HepG2 (cell line): ENCODE data around the gene TUT1. TPM values are rescaled to one million over a fixed set of nuclear protein-coding genes. Genes with fewer than 3 reads are reported as not detected.

ENCODE experiments used
- ATAC-seq: fragments of 200-7000 bp; cut with Tn5 transposase; 3 replicates; pipeline ENCODE4 v1.9.1; 2020; ENCODE audit warnings: mild to moderate bottlenecking, moderate library complexity
- BruUV-seq: library from RNA; stranded (reverse); fragments of 400-500 nt; replicated peaks from 2 replicates; lab custom pipeline; 2021; lab: Mats Ljungman, UMichigan
- CTCF ChIA-PET: fragments of 300-600 bp; formaldehyde crosslinking; extraction: SDS; loops from one replicate; lab custom pipeline; 2021; ENCODE audit warnings: low total read pairs, inconsistent platforms, low intra/inter-chr PET ratio; lab: Yijun Ruan, JAX
- POLR2A ChIA-PET: fragments of 350-600 bp; sonication (Branson Sonifier 250); formaldehyde crosslinking; loops from one replicate; lab custom pipeline; 2020; ENCODE audit warnings: antibody characterized with exemption, inconsistent platforms; lab: Yijun Ruan, JAX
- DNase-seq: peaks from one replicate; pipeline ENCODE4 v3.0.0-alpha.2; 2015; ENCODE audit warnings: low spot score
- FAIRE-seq: peaks from 3 replicates; lab custom pipeline; 2011; peaks lifted over from hg19 to GRCh38; lab: Jason Lieb, UNC
- H2AFZ ChIP-seq: one replicate; pipeline ENCODE4 v1.6.1; 2011; ENCODE audit warnings: low read length, inconsistent platforms
- H3K27ac ChIP-seq: fragments of 300-600 bp; 3 replicates; pipeline ENCODE4 v1.8.0; 2011; ENCODE audit warnings: mixed run types, mild to moderate bottlenecking, mixed read lengths, low read length, inconsistent platforms; ENCODE audit not compliant: insufficient read depth; ENCODE audit errors: extremely low read length
- H3K27me3 ChIP-seq, 2 experiments: fragments of 200-600 bp in 1 of 2; 2 replicates in 1 of 2; 3 replicates in 1 of 2; pipeline versions ENCODE4 v1.6.0 to v1.8.0; 2011; ENCODE audit warnings: low read length in 2 of 2, mild to moderate bottlenecking in 2 of 2, moderate library complexity in 2 of 2, inconsistent platforms in 1 of 2; ENCODE audit not compliant: insufficient read depth in 2 of 2, control insufficient read depth in 1 of 2
- H3K36me3 ChIP-seq, 2 experiments: fragments of 200-600 bp in 1 of 2; replicated peaks in 1 of 2; 2 replicates in 1 of 2; 3 replicates in 1 of 2; pipeline versions ENCODE4 v1.5.1 to v1.8.0; 2011; ENCODE audit warnings: low read length in 2 of 2, inconsistent platforms in 1 of 2; ENCODE audit not compliant: insufficient read depth in 2 of 2, control insufficient read depth in 1 of 2
- H3K4me1 ChIP-seq: 2 replicates; pipeline ENCODE4 v1.5.1; 2012; ENCODE audit warnings: low read length, inconsistent platforms; ENCODE audit not compliant: insufficient read depth
- H3K4me2 ChIP-seq: 2 replicates; pipeline ENCODE4 v1.6.0; 2011; ENCODE audit warnings: low read depth, low read length, inconsistent platforms
- H3K4me3 ChIP-seq, 3 experiments: fragments of 200-600 bp in 1 of 3; sonication (generic), shearing (Covaris generic) in 1 of 3; replicated peaks in 1 of 3; 2 replicates each; pipeline ENCODE4 v1.5.1; 2011 to 2016; ENCODE audit warnings: low read length in 3 of 3, inconsistent platforms in 2 of 3, low read depth in 2 of 3, mild to moderate bottlenecking in 2 of 3, control low read depth in 1 of 3, mixed read lengths in 1 of 3; ENCODE audit not compliant: insufficient read depth in 1 of 3
- H3K79me2 ChIP-seq: one replicate; pipeline ENCODE4 v1.6.1; 2011; ENCODE audit warnings: low read length, inconsistent platforms; ENCODE audit not compliant: insufficient read depth
- H3K9ac ChIP-seq: 2 replicates; pipeline ENCODE4 v1.6.0; 2011; ENCODE audit warnings: mild to moderate bottlenecking, low read depth, low read length, inconsistent platforms; ENCODE audit not compliant: insufficient read depth
- H3K9me3 ChIP-seq: 2 replicates; pipeline ENCODE4 v1.5.1; 2012; ENCODE audit warnings: mild to moderate bottlenecking, low read length
- H4K20me1 ChIP-seq: 2 replicates; pipeline ENCODE4 v1.6.0; 2011; ENCODE audit warnings: inconsistent platforms, mild to moderate bottlenecking, low read length, moderate library complexity; ENCODE audit not compliant: insufficient read depth
- ARNT2 ChIP-seq: sonication (generic); formaldehyde crosslinking; IDR thresholded peaks from 2 replicates; pipeline ENCODE4 v1.8.0; 2022; ENCODE audit warnings: mild to moderate bottlenecking, low read depth, missing genetic modification reagents, moderate library complexity
- CCDC6 ChIP-seq: sonication (generic); formaldehyde crosslinking; IDR thresholded peaks from 2 replicates; pipeline ENCODE4 v1.8.1; 2022; ENCODE audit warnings: mild to moderate bottlenecking, missing genetic modification reagents, moderate library complexity
- DNMT3B ChIP-seq: conservative IDR thresholded peaks from 2 replicates; pipeline ENCODE4 v1.6.1; 2016; ENCODE audit warnings: missing biosample characterization, control low read depth
- EZH2 ChIP-seq: conservative IDR thresholded peaks from 2 replicates; pipeline ENCODE4 v1.6.1; 2012; ENCODE audit warnings: mild to moderate bottlenecking, low read depth, low read length, moderate library complexity
- JDP2 ChIP-seq: sonication (generic); formaldehyde crosslinking; IDR thresholded peaks from 2 replicates; pipeline ENCODE4 v1.8.1; 2022; ENCODE audit warnings: missing genetic modification reagents, borderline replicate concordance
- MZF1 ChIP-seq: sonication (generic); formaldehyde crosslinking; IDR thresholded peaks from 2 replicates; pipeline ENCODE4 v1.8.1; 2023; ENCODE audit warnings: mild to moderate bottlenecking, missing genetic modification reagents, borderline replicate concordance
- TAF15 ChIP-seq: fragments of 200-400 bp; formaldehyde crosslinking; IDR thresholded peaks from one replicate; pipeline ENCODE4 v1.6.1; 2018; ENCODE audit warnings: mild to moderate bottlenecking, low read depth, low read length; ENCODE audit not compliant: poor library complexity, severe bottlenecking
- ZBTB20 ChIP-seq: sonication (generic); formaldehyde crosslinking; IDR thresholded peaks from 2 replicates; pipeline ENCODE4 v1.8.1; 2023; ENCODE audit warnings: missing genetic modification reagents, low read depth, mild to moderate bottlenecking, borderline replicate concordance
- ZNF629 ChIP-seq: sonication (generic); formaldehyde crosslinking; conservative IDR thresholded peaks from 2 replicates; pipeline ENCODE4 v1.5.0; 2020; ENCODE audit warnings: missing genetic modification reagents
- ZNF660 ChIP-seq: sonication (generic); formaldehyde crosslinking; IDR thresholded peaks from 2 replicates; pipeline ENCODE4 v1.5.1; 2020; ENCODE audit warnings: mild to moderate bottlenecking, low read depth, missing genetic modification reagents, borderline replicate concordance
- WGBS: methylation state at CpG from one replicate; pipeline ENCODE4 v1.1.6; 2017; ENCODE audit warnings: low lambda C conversion rate; 5-methylcytosine and 5-hydroxymethylcytosine counted together
- in situ Hi-C: cut with HindIII; loops from 2 replicates; pipeline ENCODE4 v1.10.0; 2017; ENCODE audit warnings: low pct_unique_long_range_greater_than_20kb; ENCODE audit not compliant: extremely low pct_ligation_motif_present
- intact Hi-C: fragments of 100-400 bp; cut with micrococcal nuclease; formaldehyde crosslinking; loops from one replicate; pipeline ENCODE4 v1.10.0; 2022; ENCODE audit not compliant: unreplicated experiment
- polyA plus RNA-seq, 8 experiments: library from polyadenylated mRNA; depleted of rRNA in 3 of 8; stranded (reverse) in 7 of 8; unstranded in 1 of 8; fragments of >200 nt; fragmentation: Illumina TruSeq in 4 of 8; extraction: Trizol in 4 of 8; gene quantifications; 2 replicates each; pipeline versions ENCODE4 v1.2.1 to v1.2.3, GENCODE V29; 2011 to 2016; ENCODE audit warnings: low read depth in 4 of 8, missing spikeins in 1 of 8, mixed read lengths in 1 of 8; ENCODE audit not compliant: insufficient read depth in 1 of 8
- total RNA-seq, 5 experiments: library from RNA; depleted of rRNA; stranded (reverse); fragments of >200 nt; fragmentation: Illumina TruSeq; extraction: Trizol; gene quantifications; 2 replicates each; pipeline ENCODE4 v1.2.3, GENCODE V29; 2016; ENCODE audit warnings: low read depth in 1 of 5
- TF ChIP-seq, protein P1 (sequence below): sonication (generic); formaldehyde crosslinking; IDR thresholded peaks from 2 replicates; pipeline ENCODE4 v1.8.0; 2022; ENCODE audit warnings: mild to moderate bottlenecking, missing genetic modification reagents, moderate library complexity
- TF ChIP-seq, protein P2 (sequence below): sonication (generic); formaldehyde crosslinking; IDR thresholded peaks from 2 replicates; pipeline ENCODE4 v1.5.1; 2020; ENCODE audit warnings: missing genetic modification reagents, mild to moderate bottlenecking, borderline replicate concordance
- TF ChIP-seq, protein P3 (sequence below): sonication (generic); formaldehyde crosslinking; IDR thresholded peaks from 2 replicates; pipeline ENCODE4 v1.9.0; 2021; ENCODE audit warnings: mild to moderate bottlenecking, missing genetic modification reagents

The TUT1 gene
- total and polyA plus RNA-seq, 2 of the 13 experiments (the other 11 are each of a cell fraction or from before 2014, with no cell fraction given): 9.7 to 14.3 TPM

DNA sequence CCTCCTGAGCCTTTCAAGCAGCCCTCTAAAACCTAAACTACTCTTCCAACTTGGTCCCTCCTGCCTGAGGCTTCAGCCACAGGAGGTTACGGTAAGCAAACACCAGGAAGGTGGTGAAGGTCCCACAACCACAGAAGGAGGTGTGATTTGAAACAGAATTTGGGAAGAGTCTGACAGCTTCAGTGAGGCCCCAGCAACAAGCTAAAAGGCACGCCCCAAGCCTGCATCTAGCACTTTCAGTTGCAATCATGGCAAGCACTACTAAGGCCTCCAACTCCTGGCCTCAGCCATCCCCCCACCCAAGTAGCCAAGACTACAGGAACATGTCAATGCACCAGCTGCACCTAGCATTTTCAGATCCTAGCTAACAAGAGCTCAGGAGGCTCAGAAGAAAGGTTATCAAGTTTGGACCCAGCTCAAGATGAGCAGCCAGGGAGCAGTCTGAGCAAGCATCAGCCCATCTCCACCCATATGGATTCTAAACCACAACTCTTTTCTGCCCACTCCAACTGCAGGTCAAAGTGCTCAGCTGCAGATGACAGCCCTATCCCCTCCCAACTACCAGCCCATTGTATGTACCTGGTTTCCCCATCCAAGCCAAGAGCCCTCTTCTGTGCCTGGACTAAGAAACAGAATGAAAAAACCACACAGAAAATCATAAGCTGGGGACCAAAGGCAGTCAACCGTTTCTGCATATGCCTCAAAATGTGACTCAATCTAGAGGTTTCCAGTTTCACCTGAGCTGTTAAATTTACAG, 34.3 kb downstream of the TUT1 start:
- ChIA-PET POLR2A (interaction anchor here (1.0 to 2.7 kb wide), 5 partner anchors 9 to 156 kb away, joined by 3 to 18 read pairs (median 4); partner anchors contain the start of genes AHNAK, EEF1G and TUT1), CTCF (no interaction called here)
- intact Hi-C loops (no loop called here), in situ Hi-C loops (loop anchor here (5.0 kb wide), 1 partner anchor 160 kb away; no protein-coding TSS in a partner anchor)
- no peak for FAIRE-seq
- Histone ChIP-seq H3K27ac (peak overlapping the region; percentile 44), H3K9me3 (no peaks in the 10 kb centered on the region), H3K9ac (no peak overlapping the region), H2AFZ (no peak overlapping the region), H4K20me1 (peaks cover 8% of the 10 kb centered on the region; the same call in 1 of the 2 replicates), H3K4me3 (no peak overlapping the region), H3K4me1 (peaks cover 79% of the 10 kb centered on the region), H3K4me2 (no peak overlapping the region), H3K36me3 (peaks cover 10 to 35% of the 10 kb centered on the region in 2 experiments), H3K27me3 (no peaks in the 10 kb centered on the region), H3K79me2 (peaks cover 2% of the 10 kb centered on the region)
- no TSS peak for BruUV-seq
- DNase-seq: no peak
- ATAC-seq: no peak
- 68% methylated on average over 2 of the region's 3 CpGs for WGBS
- TF ChIP-seq EZH2: no peak
- no peak for TF ChIP-seq MZF1 (CRISPR knock-in tag)
- TF ChIP-seq, protein P1, sequence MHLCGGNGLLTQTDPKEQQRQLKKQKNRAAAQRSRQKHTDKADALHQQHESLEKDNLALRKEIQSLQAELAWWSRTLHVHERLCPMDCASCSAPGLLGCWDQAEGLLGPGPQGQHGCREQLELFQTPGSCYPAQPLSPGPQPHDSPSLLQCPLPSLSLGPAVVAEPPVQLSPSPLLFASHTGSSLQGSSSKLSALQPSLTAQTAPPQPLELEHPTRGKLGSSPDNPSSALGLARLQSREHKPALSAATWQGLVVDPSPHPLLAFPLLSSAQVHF (CRISPR knock-in tag): no peak
- TF ChIP-seq ZBTB20 (CRISPR knock-in tag): no peak
- no peak for TF ChIP-seq CCDC6 (CRISPR knock-in tag)
- no peak for TF ChIP-seq DNMT3B (CRISPR knock-in tag)
- no peak for TF ChIP-seq JDP2 (CRISPR knock-in tag)
- TF ChIP-seq, protein P2, sequence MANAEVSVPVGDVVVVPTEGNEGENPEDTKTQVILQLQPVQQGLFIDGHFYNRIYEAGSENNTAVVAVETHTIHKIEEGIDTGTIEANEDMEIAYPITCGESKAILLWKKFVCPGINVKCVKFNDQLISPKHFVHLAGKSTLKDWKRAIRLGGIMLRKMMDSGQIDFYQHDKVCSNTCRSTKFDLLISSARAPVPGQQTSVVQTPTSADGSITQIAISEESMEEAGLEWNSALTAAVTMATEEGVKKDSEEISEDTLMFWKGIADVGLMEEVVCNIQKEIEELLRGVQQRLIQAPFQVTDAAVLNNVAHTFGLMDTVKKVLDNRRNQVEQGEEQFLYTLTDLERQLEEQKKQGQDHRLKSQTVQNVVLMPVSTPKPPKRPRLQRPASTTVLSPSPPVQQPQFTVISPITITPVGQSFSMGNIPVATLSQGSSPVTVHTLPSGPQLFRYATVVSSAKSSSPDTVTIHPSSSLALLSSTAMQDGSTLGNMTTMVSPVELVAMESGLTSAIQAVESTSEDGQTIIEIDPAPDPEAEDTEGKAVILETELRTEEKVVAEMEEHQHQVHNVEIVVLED: no peak
- peak; percentile 56 for TF ChIP-seq ZNF629 (CRISPR knock-in tag)
- no peak for TF ChIP-seq ZNF660
- TF ChIP-seq ARNT2 (CRISPR knock-in tag): no peak
- no peak for TF ChIP-seq TAF15
- TF ChIP-seq, protein P3, sequence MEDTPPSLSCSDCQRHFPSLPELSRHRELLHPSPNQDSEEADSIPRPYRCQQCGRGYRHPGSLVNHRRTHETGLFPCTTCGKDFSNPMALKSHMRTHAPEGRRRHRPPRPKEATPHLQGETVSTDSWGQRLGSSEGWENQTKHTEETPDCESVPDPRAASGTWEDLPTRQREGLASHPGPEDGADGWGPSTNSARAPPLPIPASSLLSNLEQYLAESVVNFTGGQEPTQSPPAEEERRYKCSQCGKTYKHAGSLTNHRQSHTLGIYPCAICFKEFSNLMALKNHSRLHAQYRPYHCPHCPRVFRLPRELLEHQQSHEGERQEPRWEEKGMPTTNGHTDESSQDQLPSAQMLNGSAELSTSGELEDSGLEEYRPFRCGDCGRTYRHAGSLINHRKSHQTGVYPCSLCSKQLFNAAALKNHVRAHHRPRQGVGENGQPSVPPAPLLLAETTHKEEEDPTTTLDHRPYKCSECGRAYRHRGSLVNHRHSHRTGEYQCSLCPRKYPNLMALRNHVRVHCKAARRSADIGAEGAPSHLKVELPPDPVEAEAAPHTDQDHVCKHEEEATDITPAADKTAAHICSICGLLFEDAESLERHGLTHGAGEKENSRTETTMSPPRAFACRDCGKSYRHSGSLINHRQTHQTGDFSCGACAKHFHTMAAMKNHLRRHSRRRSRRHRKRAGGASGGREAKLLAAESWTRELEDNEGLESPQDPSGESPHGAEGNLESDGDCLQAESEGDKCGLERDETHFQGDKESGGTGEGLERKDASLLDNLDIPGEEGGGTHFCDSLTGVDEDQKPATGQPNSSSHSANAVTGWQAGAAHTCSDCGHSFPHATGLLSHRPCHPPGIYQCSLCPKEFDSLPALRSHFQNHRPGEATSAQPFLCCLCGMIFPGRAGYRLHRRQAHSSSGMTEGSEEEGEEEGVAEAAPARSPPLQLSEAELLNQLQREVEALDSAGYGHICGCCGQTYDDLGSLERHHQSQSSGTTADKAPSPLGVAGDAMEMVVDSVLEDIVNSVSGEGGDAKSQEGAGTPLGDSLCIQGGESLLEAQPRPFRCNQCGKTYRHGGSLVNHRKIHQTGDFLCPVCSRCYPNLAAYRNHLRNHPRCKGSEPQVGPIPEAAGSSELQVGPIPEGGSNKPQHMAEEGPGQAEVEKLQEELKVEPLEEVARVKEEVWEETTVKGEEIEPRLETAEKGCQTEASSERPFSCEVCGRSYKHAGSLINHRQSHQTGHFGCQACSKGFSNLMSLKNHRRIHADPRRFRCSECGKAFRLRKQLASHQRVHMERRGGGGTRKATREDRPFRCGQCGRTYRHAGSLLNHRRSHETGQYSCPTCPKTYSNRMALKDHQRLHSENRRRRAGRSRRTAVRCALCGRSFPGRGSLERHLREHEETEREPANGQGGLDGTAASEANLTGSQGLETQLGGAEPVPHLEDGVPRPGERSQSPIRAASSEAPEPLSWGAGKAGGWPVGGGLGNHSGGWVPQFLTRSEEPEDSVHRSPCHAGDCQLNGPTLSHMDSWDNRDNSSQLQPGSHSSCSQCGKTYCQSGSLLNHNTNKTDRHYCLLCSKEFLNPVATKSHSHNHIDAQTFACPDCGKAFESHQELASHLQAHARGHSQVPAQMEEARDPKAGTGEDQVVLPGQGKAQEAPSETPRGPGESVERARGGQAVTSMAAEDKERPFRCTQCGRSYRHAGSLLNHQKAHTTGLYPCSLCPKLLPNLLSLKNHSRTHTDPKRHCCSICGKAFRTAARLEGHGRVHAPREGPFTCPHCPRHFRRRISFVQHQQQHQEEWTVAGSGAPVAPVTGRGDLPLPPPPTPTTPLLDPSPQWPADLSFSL (CRISPR knock-in tag): no peak
